Astrocyte of the spinal cord (primary cell): ENCODE data around the gene IL10RB.

ENCODE experiments used
- DNase-seq: peaks from one replicate; pipeline ENCODE4 v3.0.0; 2011; ENCODE audit warnings: low read depth, low spot score
- H3K4me3 ChIP-seq: 2 replicates; pipeline ENCODE4 v1.5.1; 2011; ENCODE audit warnings: low read depth, mild to moderate bottlenecking, low read length, moderate library complexity
- CTCF ChIP-seq: IDR thresholded peaks from 2 replicates; pipeline ENCODE4 v1.5.1; 2012; ENCODE audit warnings: low read depth, mild to moderate bottlenecking, low read length, inconsistent platforms
- in situ Hi-C: cut with HindIII; loops from 2 replicates; pipeline ENCODE4 v1.10.0; 2017; ENCODE audit warnings: low sequenced_read_pairs

The IL10RB gene

GRCh38 chr21:33264561-33264960 lies 1.6 kb upstream of the IL10RB start:
- in situ Hi-C loops: no loop called here
- TF ChIP-seq CTCF: no peak
- no peak for DNase-seq
- H3K4me3 ChIP-seq: no peak overlapping the region

- in situ Hi-C loops: no loop called here
- no peak for DNase-seq
- peak overlapping the region; percentile 79 for H3K4me3 ChIP-seq
- no peak for TF ChIP-seq CTCF
Observed at GRCh38 chr21:33265664-33266049, 510 bp upstream of the IL10RB start.

- TF ChIP-seq CTCF: no peak
- DNase-seq: no peak
- in situ Hi-C loops: no loop called here
- peak overlapping the region; percentile 79 for H3K4me3 ChIP-seq
Observed at GRCh38 chr21:33266789-33267135, 595 bp downstream of the IL10RB start.

DNA sequence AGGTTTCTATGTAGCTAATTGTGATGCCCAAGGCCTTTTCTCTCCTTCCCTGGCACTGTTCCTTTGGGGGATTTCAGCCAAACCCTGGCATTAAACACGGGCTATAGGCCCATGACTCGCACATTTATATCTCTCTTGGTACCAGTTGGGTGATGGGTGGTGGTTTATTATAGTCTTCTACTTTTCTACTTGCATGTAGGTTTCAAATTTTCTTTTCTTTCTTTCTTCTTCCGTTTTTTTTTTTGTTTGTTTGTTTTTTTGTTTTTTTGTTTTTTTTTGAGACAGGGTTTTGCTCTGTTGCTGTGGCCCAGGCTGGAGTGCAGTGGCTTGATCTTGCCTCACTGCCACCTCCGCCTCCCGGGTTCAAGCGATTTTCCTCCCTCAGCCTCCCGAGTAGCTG lies 1.1 kb downstream of the IL10RB start:
- no peak for TF ChIP-seq CTCF
- in situ Hi-C loops: no loop called here
- H3K4me3 ChIP-seq: peak overlapping the region; percentile 79
- DNase-seq: no peak

DNA sequence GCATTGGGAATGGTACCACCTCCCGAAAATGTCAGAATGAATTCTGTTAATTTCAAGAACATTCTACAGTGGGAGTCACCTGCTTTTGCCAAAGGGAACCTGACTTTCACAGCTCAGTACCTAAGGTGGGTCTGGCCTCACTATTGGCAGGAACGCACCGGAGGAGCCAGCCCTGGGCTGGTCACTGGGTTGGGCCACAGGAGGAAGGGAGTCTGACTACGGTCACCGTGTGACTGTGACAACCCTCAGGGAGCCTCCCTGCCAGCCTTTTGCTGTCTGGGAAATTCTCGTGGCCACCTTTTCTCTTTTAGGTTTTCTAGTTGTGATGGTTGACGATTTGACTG lies 2.2 kb downstream of the IL10RB start:
- no peak overlapping the region for H3K4me3 ChIP-seq
- in situ Hi-C loops: no loop called here
- TF ChIP-seq CTCF: no peak
- no peak for DNase-seq

- in situ Hi-C loops: no loop called here
- no peak overlapping the region for H3K4me3 ChIP-seq
- TF ChIP-seq CTCF: no peak
- DNase-seq: no peak
Observed at GRCh38 chr21:33268737-33269441, 2.7 kb downstream of the IL10RB start.

DNA sequence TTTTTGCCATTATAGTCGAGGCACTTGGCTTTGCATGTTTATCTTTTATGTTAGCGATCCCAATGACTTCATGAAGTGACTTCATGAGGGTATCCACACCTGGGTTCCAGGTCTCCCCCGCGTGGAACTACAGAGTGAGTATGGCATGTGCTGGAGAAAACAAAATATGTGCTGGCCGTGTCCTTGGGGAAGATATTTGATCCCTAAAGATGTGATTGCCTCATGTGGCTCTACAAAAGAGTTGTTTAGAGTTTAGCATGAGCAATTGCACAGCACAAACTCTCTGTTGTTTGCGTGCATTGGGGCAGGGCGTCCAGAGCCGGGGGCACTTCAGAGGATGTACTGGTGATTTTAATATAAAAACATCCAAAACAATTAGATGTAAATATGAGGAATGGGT lies 4.8 kb downstream of the IL10RB start:
- H3K4me3 ChIP-seq: no peak overlapping the region
- in situ Hi-C loops: no loop called here
- no peak for TF ChIP-seq CTCF

More for the DNA sequence above, 4.8 kb downstream of the IL10RB start:
- no peak for DNase-seq
